ENCODE results near the gene GGT6. TPM values are rescaled to one million over a fixed set of nuclear protein-coding genes. Genes with fewer than 3 reads are reported as not detected.

The GGT6 gene
- total RNA-seq, 1 donor from 2014 or later: not detected

GRCh38 chr17:4527566-4528125, 32.7 kb downstream of the GGT6 start:
- Mint-ChIP-seq H3K27me3 (ENCODE audit: unreplicated experiment) (peaks cover 23% of the 10 kb centered on the region), H3K27ac (ENCODE audit: unreplicated experiment) (no peak overlapping the region), H3K4me1 (ENCODE audit: low read depth, unreplicated experiment) (peaks cover 31% of the 10 kb centered on the region), H3K36me3 (ENCODE audit: unreplicated experiment) (peaks cover 5% of the 10 kb centered on the region), H3K4me3 (ENCODE audit: unreplicated experiment) (peak overlapping the region; percentile 1), H3K9me3 (ENCODE audit: unreplicated experiment) (peaks cover 27% of the 10 kb centered on the region)
- no peak for TF ChIP-seq CTCF (IDR thresholded peaks at IDR 0.05; ENCODE audit: partially characterized antibody, unreplicated experiment)
- no peak for DNase-seq

- peaks cover 35% of the 10 kb centered on the region for H3K4me1 Mint-ChIP-seq (ENCODE audit: low read depth, unreplicated experiment)
- H3K27ac Mint-ChIP-seq (ENCODE audit: unreplicated experiment): peak overlapping the region; percentile 49
- H3K4me3 Mint-ChIP-seq (ENCODE audit: unreplicated experiment): peak overlapping the region; percentile 1
- H3K27me3 Mint-ChIP-seq (ENCODE audit: unreplicated experiment): peaks cover 23% of the 10 kb centered on the region
- H3K36me3 Mint-ChIP-seq (ENCODE audit: unreplicated experiment): peaks cover 4% of the 10 kb centered on the region
- no peak for DNase-seq
- H3K9me3 Mint-ChIP-seq (ENCODE audit: unreplicated experiment): peaks cover 29% of the 10 kb centered on the region
- no peak for TF ChIP-seq CTCF (IDR thresholded peaks at IDR 0.05; ENCODE audit: partially characterized antibody, unreplicated experiment)
Observed at GRCh38 chr17:4527134-4527533, 33.2 kb downstream of the GGT6 start.

GRCh38 chr17:4525691-4526397, 34.5 kb downstream of the GGT6 start:
- no peak for TF ChIP-seq CTCF (IDR thresholded peaks at IDR 0.05; ENCODE audit: partially characterized antibody, unreplicated experiment)
- Mint-ChIP-seq H3K36me3 (ENCODE audit: unreplicated experiment) (no peaks in the 10 kb centered on the region), H3K4me3 (ENCODE audit: unreplicated experiment) (no peak overlapping the region), H3K27me3 (ENCODE audit: unreplicated experiment) (peaks cover 19% of the 10 kb centered on the region), H3K27ac (ENCODE audit: unreplicated experiment) (peak overlapping the region; percentile 62), H3K9me3 (ENCODE audit: unreplicated experiment) (peaks cover 28% of the 10 kb centered on the region), H3K4me1 (ENCODE audit: low read depth, unreplicated experiment) (peaks cover 43% of the 10 kb centered on the region)
- no peak for DNase-seq

- peak overlapping the region; percentile 100 for H3K27ac Mint-ChIP-seq (ENCODE audit: unreplicated experiment)
- no peak for DNase-seq
- TF ChIP-seq CTCF (IDR thresholded peaks at IDR 0.05; ENCODE audit: partially characterized antibody, unreplicated experiment): no peak
- H3K9me3 Mint-ChIP-seq (ENCODE audit: unreplicated experiment): peaks cover 27% of the 10 kb centered on the region
- peak overlapping the region; percentile 12 for H3K4me3 Mint-ChIP-seq (ENCODE audit: unreplicated experiment)
- H3K36me3 Mint-ChIP-seq (ENCODE audit: unreplicated experiment): no peaks in the 10 kb centered on the region
- peaks cover 44% of the 10 kb centered on the region for H3K4me1 Mint-ChIP-seq (ENCODE audit: low read depth, unreplicated experiment)
- H3K27me3 Mint-ChIP-seq (ENCODE audit: unreplicated experiment): peaks cover 16% of the 10 kb centered on the region
Observed at GRCh38 chr17:4523946-4524345, 36.4 kb downstream of the GGT6 start.

GRCh38 chr17:4522661-4523060, 37.7 kb downstream of the GGT6 start:
- peak overlapping the region; percentile 82 for H3K4me3 Mint-ChIP-seq (ENCODE audit: unreplicated experiment)
- H3K27ac Mint-ChIP-seq (ENCODE audit: unreplicated experiment): peak overlapping the region; percentile 100
- H3K27me3 Mint-ChIP-seq (ENCODE audit: unreplicated experiment): peaks cover 22% of the 10 kb centered on the region

More at GRCh38 chr17:4522661-4523060, 37.7 kb downstream of the GGT6 start:
- DNase-seq: peak; percentile 63
- peaks cover 46% of the 10 kb centered on the region for H3K4me1 Mint-ChIP-seq (ENCODE audit: low read depth, unreplicated experiment)
- peaks cover 31% of the 10 kb centered on the region for H3K9me3 Mint-ChIP-seq (ENCODE audit: unreplicated experiment)
- H3K36me3 Mint-ChIP-seq (ENCODE audit: unreplicated experiment): peaks cover 4% of the 10 kb centered on the region
- no peak for TF ChIP-seq CTCF (IDR thresholded peaks at IDR 0.05; ENCODE audit: partially characterized antibody, unreplicated experiment)

Measured in glutamatergic neuron (in vitro differentiated cells).